CD4-positive, alpha-beta T cell treated with Interferon alpha-2 for 1 hour (primary cell): ENCODE data around the gene RRP1.

Experiments
- DNase-seq, 2 donors: peaks; one replicate each; pipeline ENCODE4 v3.0.0-alpha.2; 2020 to 2022

Gene RRP1

DNA sequence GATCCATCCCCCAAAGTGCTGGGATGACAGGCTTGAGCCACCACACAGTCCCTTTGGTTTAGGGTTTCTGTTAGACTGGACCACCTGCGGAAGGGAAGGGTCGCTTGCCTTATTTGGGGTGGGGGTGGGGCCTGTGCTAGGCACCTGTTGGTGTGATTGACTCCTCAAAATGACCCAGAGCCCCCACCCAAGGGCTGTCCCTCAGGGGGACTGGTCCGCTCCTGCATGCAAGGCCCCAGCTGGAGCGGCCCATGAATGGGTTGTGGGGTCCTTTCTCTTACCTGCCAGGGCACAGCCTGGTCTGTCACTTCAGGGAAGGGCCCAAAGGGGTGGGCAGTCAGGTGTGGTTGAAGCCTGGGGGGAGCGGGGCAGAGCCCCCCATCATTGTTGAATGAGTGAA lies 11.4 kb upstream of the RRP1 start:
- DNase-seq, result no peak

DNA sequence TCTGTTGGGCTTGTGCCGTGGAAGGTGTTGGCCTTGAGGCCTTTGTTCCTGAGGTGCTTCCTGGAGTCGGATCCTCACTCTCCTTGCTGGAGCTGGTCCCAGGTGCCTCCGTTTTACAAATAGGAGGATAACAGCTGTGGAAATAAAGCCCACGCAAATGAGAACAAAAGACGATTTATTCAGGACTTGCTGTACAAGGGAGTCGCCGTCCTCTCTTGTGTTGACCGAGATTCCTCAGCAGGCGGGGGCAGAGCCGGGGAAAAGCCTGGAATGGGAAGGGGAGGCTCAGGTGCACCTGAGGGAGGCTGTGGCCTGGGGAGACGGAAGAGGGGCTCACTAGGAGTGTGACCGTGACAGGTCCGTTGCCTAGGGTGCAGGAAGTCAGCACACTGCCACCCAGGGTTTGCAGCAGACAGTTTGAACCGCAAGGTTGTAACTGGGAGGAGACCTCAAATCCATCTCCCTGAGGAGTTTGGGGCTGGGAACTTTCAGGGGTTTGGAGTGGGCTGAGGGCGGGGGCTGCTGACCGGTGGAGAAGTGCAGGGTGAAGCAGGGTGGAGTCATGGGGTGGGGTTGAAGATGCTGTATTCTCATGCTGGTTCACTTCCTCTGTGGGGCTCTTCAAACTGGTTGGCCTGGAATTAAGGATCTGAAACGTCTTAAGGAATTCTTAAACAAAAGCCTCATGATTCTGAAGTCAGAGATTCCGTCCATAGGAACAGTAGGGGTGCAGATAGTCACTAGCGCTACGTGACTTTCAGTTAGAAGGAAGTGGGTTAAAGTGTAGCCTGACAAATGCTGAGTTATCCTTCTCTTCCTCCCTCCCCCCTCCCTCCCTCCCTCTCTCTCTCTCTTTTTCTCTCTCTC lies 10.7 kb upstream of the RRP1 start:
- peak; percentile 16 to 17 for DNase-seq

DNA sequence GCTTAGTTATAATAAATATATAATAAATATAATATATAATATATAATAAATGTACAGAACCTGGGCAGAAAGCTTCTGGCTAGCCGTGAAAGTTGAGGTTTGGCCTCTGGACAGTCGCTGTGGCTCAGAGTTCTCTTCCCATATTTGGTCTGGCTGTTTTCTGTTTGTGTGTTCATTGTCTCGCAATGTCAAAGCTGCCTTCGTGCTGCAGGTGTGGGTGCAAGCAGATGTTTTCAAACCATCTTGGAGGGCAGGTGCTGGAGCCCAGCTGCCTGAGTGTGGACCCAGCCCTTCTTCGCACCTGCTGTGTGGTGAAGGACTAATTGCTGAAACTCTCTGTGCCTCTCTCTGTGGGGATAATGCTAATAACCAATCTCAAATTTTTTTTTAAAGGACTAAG lies 9.7 kb upstream of the RRP1 start:
- DNase-seq, result no peak

DNA sequence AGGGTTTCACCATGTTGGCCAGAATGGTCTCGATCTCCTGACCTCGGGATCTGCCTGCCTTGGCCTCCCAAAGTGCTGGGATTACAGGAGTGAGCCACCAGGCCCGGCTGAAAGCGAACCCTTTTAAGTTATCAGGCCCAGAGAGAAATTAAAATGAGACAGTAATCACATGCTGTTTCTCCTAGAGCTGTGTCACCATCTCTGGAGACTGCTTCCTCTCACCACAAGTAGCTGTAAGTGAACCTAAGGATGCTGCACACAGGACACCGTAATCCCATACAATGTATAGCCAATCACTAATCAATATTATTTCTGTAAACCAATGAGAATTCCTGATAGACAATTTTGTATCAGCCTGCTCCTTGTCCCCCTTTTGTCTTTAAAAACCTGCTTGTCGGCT lies 7.5 kb upstream of the RRP1 start:
- DNase-seq, result no peak

DNA sequence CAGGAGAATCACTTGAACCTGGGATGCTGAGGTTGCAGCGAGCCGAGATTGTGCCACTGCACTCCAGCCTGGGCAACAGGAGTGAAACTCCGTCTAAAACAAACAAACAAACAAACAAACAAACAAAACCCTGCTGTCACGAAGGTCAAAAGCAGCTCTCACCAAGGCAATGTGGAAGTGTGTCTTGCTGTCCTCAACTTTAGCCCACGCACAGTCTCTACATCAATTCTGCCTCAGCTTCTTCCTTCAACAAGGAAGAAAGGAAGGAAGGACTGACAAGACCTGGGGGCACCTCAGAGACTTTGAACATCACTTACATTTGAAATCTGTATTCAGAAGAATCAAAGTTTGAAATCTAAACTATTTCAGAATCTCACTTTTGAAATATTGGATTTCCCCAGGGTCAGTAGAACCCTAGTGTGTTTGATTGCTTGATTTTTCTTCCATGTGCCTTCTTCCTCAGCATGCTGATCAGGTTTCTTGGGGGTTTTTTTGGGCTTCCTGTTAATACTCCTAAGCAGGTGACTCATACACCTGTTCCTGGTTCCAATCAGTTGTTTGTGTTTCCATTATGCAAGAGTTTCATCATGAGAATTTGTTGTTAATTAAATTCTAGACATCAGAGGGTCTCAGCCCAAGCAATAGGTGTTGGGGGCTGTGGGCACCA lies 6.8 kb upstream of the RRP1 start:
- no peak for DNase-seq

DNA sequence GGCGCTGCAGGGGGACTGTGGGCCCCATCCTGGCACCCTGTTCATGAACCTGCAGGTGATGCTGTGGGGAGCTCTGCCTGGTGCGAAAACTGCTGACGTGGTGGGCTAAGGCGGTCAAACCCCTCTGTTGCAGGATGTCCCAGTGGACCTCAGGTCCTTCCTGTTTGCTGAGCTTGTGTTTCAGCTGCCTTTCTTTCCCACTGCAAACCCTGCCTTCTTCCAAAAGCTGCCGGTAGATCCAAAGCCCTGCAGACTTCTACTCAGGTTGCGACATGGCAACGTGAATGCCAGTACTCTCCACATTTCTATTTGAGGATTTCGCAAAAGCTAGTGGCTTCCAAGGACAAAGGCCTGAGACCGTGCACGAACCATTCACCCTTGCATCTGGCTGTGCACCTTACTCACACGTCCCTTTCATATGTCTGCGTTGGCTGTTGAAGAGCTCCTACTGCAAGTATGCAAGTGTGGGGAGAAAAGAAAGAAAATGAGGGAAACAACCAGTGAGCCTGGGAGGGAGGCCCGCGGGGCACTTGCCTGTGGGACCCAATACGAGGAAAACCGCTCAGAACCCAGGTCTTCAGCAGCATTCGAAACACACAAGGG lies 6.2 kb upstream of the RRP1 start:
- no peak for DNase-seq

DNA sequence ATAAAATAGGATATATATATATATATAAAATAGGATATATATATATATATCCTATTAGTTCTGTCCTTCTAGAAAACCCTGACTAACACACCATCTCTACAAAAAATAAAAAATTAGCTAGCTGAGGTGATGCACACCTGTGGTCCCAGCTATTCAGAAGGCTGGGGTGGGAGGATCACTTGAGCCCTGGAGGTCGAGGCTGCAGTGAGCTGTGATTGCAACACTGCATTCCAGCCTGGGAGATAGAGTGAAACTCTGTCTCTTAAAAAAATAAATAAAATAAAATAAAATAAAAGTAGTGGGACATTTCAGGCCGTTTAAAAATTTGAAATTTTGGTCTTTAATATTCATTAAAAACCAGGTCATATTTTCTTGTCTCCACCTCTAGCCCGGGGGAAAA lies 4.2 kb upstream of the RRP1 start:
- no peak for DNase-seq

DNA sequence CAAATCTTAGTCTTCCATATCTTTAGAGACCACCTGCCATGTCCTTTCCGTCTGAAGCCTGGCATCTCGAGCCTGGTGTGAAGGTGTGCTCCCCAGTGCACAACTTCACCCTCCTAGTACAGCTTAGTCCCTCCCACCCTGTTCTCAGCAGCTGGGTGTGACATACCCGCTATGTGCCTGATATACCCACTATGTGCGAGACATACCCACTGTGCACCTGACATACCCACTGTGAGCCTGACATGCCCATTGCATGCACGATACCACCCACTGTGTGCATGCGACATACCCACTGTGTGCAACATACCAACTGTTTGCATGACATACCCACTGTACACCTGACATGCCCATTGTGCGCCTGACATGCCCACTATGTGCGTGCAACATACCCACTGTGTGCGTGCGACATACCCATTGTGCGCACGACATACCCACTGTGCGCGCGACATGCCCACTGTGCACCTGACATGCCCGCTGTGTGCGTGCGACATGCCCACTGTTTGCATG lies 3.0 kb upstream of the RRP1 start:
- DNase-seq, result no peak

DNA sequence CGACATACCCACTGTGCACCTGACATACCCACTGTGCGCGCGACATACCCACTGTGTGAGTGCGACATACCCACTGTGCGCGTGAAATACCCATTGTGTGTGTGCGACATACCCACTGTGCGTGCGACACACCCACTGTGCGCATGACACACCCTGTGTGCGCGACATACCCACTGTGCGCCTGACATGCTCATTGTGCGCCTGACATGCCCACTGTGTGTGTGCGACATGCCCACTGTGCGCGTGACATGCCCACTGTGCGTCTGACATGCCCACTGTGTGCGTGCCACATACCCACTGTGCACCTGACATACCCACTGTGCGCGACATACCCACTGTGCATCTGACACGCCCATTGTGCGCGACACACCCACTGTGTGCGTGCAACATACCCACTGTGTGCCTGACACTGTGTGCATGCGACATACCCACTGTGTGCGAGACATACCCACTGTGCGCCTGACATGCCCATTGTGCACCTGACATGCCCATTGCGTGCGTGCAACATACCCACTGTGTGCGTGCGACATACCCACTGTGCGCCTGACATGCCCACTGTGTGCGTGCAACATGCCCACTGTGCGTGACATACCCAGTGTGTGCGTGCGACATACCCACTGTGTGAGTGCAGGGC lies 2.5 kb upstream of the RRP1 start:
- no peak for DNase-seq

DNA sequence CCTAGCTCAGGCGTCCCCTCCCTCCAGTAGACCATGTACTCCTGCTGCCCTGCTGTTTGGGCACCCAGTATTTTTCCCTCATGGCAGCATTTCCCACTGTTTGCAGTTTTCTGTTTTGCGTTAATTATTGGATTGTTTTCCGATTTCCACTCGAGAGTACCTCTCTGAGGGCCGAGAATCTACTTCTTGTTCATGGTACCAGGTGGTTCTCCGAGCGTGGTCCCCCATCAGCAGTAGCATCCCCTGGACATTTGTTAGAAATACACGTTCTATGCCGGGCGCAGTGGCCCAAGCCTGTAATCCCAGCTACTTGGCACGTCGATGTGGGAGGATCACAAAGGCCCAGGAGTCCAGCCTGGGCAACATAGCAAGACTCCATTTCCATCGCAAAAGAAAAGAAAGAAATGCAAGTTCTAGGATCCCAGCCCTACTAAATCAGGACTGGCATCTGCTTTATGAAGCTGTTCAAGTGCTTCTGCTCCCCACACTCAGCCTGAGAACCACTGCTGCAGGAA lies 690 bp downstream of the RRP1 start:
- DNase-seq, result no peak

DNA sequence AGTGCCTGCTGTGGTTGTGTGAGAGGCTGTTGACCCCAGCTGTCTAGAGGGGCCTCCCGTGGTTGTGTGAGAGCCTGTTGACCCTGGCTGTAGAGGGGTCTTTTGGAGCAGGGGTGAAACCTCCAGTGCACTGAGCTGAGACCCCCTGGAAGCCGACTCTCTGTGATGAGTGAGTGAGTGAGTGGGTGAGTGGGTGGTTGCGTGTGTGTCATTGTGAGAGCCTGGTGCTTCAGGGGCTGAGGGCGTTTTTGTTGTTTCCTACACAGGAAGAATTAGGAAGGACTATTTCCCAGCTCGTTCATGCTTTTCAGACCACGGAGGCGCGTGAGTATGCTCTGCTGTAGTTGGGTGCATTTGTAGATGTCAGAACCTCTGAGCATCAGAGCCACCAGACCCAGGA lies 3.0 kb downstream of the RRP1 start:
- DNase-seq, result no peak

DNA sequence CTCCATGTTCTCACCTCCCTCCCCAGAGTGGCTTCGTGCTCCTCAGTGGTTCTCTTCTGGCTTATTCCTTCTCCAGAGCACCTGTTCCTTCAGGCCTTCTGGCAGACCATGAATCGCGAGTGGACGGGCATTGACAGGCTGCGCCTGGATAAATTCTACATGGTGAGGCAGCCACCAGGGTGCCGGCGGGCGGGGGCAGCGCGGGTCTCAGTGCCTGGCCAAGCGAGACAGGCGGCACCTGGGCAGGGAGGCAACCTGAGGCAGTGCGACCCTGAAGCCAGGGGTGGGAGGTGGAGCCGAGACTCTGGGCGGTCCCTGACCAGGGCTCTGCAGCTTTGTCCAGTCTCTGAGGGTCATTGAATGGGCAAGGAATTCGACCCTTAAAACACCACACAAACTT lies 3.9 kb downstream of the RRP1 start:
- DNase-seq, result no peak

DNA sequence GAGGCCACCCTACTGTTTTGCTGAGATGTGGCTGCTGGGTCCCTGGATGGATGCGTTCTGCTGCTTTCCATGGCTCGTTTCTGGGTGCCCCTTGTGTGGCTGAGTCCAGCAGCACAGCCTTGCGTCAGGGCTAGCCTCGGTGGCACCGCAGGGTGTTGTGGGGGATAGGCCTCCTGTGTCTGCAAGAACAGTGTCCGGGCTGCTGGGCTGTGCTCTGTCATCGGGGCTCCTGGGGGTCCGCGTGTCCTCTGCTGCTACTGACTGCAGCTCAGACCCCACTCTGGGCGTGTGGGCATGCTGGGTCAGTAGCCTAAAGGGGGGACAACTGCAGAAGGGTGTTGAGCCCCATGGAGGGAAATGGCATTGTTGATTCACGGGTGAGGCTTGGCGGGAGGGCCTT lies 4.9 kb downstream of the RRP1 start:
- no peak for DNase-seq

DNA sequence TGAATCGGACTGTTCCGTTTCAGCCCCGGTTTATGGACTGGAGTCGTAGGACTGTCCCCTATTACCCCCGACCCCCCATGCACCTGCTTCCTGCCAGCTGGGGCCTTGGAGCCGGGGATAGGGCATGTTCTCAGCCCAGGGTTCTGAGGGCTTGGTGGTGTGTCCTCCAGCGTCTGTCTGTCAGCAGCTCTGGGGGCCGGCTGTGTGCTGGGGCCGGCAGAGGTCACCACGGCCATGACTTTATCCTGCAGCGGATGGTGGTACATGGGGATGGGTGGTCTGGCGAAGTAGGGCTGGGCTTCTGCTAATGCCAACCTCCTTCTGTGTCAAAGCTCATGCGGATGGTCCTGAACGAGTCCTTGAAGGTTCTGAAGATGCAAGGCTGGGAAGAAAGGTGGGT lies 5.5 kb downstream of the RRP1 start:
- no peak for DNase-seq

DNA sequence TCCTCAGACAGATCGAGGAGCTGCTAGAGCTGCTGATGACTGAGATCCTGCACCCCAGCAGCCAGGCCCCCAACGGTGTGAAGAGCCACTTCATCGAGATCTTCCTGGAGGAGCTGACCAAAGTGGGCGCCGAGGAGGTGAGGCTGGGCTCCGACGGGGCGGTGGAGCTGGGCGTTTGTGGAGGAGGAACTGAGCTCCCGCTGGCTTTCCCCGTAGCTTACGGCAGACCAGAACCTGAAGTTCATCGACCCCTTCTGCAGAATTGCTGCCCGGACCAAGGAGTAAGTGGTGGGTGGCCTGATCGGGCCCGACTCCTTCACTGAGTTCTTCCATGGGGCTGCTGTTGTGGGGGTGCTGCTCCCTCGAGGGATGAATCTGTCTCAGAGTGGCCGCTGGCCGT lies 8.0 kb downstream of the RRP1 start:
- no peak for DNase-seq

DNA sequence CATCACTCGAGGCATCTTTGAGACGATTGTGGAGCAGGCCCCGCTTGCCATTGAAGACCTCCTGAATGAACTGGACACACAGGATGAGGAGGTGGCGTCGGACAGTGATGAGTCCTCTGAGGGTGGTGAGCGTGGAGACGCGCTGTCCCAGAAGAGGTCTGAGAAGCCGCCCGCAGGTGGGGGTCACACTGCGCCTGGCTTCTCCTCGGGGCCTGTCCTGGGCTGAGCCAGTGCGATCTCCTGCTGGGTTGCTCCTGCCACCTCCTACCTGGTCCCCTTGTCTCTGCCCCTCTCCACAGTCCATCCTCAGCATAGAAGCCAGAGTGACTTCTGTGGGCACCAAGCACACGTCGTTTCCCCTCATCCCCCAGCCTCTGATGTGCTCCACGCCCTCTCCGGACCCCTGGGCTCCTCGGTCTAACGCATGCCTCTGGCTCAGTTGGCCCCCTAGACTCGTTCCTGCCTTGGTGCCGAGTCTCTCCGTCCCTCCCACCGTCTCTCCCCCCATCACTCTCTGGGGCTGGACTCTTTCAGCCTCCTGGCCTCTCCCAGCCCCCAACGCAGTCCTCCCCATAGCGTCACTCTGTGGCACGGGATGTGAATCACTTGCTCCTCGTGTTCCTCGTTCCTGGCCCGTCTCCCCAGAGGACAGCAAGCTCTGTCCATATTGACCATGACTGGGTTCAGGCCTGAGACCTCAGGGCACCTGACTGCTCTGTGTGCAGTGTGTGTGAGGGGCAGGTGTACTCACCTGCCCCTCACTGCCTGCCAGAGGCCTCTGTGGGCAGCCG lies 8.7 kb downstream of the RRP1 start:
- DNase-seq, result no peak

DNA sequence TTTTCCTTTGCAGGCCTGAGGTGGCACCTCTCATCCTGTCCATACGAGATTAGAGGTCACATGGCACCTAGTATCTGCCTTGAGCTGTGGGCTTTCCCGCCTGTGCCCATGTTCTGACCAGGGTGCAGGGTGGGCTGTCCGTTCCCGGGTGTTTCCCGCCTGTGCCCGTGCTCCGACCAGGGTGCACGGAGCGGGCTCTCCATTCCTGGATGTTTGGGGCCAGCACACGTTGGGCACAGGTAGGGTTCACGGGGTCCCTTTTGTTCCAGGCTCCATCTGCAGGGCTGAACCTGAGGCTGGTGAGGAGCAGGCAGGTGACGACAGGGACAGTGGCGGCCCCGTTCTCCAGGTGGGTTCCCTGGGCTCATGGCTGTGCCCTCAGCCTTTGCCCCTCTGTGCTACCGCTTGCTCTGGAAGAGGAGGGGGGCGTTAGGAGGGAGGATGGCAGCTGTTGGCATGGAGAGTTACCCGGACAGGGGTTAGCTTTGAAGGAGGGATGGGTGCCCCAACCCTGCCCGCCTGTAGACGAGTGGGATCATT lies 10.0 kb downstream of the RRP1 start:
- DNase-seq, result no peak

DNA sequence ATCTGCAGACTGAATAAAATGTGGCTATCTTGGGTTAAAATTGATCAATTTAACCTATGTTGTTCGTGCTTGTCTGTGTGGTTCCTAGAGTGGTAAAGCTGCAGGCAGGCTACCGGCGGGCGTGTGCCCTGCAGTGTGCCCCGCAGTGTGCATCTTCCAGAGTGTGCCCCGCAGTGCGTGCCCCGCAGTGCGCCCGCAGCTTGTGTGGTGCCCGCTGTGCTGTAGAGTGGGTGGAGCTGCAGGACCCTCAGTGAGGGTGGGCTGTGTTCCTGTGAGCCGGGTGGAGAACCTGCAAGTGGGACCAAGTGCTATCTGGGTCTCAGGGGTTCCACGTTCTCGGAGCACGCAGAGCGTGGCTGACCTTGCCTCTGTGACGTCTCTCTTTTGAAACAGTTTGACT lies 10.7 kb downstream of the RRP1 start:
- DNase-seq, result no peak

DNA sequence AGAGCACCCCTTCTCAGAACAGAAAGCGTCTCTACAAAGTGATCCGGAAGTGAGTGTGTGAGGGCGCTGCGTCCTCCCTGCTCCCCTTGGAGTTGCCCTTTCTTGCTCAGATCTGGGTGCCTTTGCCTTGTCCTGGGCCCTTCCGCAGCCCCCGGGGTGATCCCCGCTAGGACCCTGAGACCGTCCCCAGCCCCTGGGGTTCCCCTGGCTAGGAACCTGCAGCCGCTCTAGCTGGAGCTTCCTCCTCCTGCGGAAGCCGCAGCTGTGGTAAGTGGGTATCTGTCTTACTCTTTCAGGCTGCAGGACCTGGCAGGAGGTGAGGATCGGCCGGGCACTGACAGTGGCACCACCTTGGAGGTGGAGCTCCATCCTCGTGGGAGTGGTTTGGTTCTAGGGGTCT lies 11.2 kb downstream of the RRP1 start:
- no peak for DNase-seq

DNA sequence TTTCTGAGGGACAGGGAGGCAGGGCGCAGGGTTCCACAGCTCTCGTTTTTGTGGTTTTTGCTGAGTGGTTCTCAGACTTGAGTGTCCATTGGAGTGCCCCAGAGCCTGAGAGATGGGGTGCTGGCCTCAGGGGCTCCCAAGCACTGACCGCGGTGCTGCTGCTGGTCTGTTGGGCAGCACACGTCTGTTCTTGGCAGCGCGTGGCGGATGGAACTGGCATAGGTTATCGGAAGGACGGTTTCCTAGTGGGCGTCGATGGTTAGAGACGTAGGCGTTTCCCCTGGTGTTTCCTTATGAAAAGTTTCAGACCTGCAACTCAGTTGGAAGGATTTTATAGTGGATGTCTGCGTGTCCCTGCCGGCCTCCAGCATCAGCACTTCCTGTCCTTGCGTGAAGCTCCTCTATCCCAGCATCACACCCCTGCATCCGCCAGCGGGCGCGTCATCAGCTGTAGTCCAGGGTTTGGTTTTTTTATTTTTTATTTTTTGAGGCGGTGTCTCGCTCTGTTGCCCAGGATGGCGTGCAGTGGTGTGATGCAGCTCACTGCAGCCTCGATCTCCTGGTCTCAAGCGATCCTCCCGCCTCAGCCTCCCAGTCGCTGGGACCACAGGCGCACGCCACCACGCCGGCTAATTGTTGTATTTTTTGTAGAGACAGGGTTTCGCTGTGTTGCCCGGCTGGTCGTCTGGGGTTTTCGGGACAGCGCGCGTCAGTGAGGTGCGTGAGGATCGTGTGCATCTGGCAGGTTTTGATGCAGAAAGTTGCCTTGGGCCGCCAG lies 11.8 kb downstream of the RRP1 start:
- no peak for DNase-seq

DNA sequence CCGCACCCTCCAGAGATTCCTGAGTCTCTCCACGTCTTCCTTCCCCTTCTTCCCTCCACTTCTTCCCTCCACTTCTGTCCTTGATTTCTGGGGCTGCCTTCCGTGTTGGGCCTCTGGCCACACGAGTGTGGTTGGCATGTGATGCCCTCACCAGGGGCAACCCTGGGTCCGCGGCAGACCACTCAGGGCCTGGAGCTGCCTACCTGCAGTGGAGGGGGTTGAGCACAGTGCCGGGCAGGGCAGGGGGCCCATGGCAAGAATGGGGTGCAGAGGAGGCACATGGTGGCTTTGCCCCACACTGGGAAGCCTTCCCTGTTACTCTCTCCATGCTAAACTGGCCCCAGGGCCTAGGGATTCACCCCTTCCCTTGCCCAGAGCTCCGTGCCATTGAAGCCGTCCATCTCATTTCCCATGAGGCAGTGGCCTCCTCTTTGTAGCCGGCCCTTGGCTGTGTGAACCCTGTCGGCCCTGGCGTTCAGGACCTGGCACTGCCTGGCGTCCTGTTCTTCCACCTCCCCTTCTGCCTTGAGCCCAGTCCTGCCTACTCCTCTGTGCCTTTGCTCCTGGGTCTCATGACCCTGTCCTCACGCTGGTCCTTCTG lies 13.4 kb downstream of the RRP1 start:
- no peak for DNase-seq
